B cell (primary cell): ENCODE results near the gene TUBB4A. TPM values are rescaled to one million over a fixed set of nuclear protein-coding genes. Genes with fewer than 3 reads are reported as not detected.

Experiments
- ATAC-seq: fragments of 200-7000 bp; cut with Tn5 transposase; one replicate; pipeline ENCODE4 v1.10.0; 2021; ENCODE audit warnings: low read depth, mild to moderate bottlenecking, moderate number of reproducible peaks, moderate library complexity
- CTCF ChIA-PET: fragments of 350-600 bp; sonication (Branson Sonifier 250); formaldehyde crosslinking; loops from one replicate; lab custom pipeline; 2021; ENCODE audit warnings: antibody characterized with exemption, inconsistent platforms; lab: Charles Lee
- POLR2A ChIA-PET: fragments of 350-600 bp; sonication (Branson Sonifier 250); formaldehyde crosslinking; loops from one replicate; lab custom pipeline; 2021; ENCODE audit warnings: antibody characterized with exemption; lab: Charles Lee
- DNase-seq: peaks from one replicate; pipeline ENCODE4 v3.0.0; 2013
- H2AFZ ChIP-seq: 2 replicates; pipeline ENCODE4 v1.6.1; 2012; ENCODE audit warnings: mild to moderate bottlenecking, low read depth, low read length; ENCODE audit not compliant: insufficient read depth, poor library complexity, severe bottlenecking
- H3K27ac ChIP-seq, 2 donors: 1 replicate in 1 of 2; 2 replicates in 1 of 2; pipeline ENCODE4 v1.5.1; 2012 to 2013; ENCODE audit warnings: low read length in 2 of 2, mild to moderate bottlenecking in 2 of 2, moderate library complexity in 1 of 2
- H3K27me3 ChIP-seq, 4 experiments: fragments of 200-600 bp in 1 of 4; sonication (generic) in 1 of 4; replicated peaks in 1 of 4; 1 replicate in 2 of 4; 2 replicates in 2 of 4; pipeline versions ENCODE4 v1.6.1 to v1.7.0; 2013 to 2016; ENCODE audit warnings: low read length in 3 of 4, mild to moderate bottlenecking in 2 of 4, mixed read lengths in 1 of 4, moderate library complexity in 1 of 4; ENCODE audit not compliant: insufficient read depth in 4 of 4, control insufficient read depth in 3 of 4; ENCODE audit errors: control extremely low read depth in 1 of 4
- H3K36me3 ChIP-seq, 2 experiments: replicated peaks in 1 of 2; 1 replicate in 1 of 2; 2 replicates in 1 of 2; pipeline versions ENCODE4 v1.6.1 to v1.7.1; 2013; ENCODE audit warnings: low read length in 1 of 2; ENCODE audit not compliant: insufficient read depth in 2 of 2, control insufficient read depth in 1 of 2; ENCODE audit errors: control extremely low read depth in 1 of 2, extremely low read depth in 1 of 2
- H3K4me1 ChIP-seq, 2 donors: fragments of 200-600 bp in 1 of 2; sonication (generic) in 1 of 2; 1 replicate in 1 of 2; 2 replicates in 1 of 2; pipeline versions ENCODE4 v1.5.1 to v1.6.1; 2013 to 2017; ENCODE audit warnings: low read length in 2 of 2; ENCODE audit not compliant: control insufficient read depth in 2 of 2, insufficient read depth in 2 of 2
- H3K4me2 ChIP-seq: replicated peaks from 2 replicates; pipeline ENCODE3; 2012; ENCODE audit warnings: mild to moderate bottlenecking, low read depth, low read length; ENCODE audit not compliant: poor library complexity, severe bottlenecking
- H3K4me3 ChIP-seq, 5 experiments: fragments of 200-600 bp in 1 of 5; sonication (generic) in 1 of 5; 1 replicate in 3 of 5; 2 replicates in 2 of 5; pipeline versions ENCODE4 v1.5.1 to v1.7.0; 2011 to 2016; ENCODE audit warnings: low read length in 4 of 5, mild to moderate bottlenecking in 4 of 5, low read depth in 2 of 5, control low read depth in 1 of 5, moderate library complexity in 1 of 5; ENCODE audit not compliant: insufficient read depth in 1 of 5; ENCODE audit errors: control extremely low read depth in 1 of 5, extremely low read depth in 1 of 5
- H3K79me2 ChIP-seq: fragments of 200-600 bp; sonication (generic); one replicate; pipeline ENCODE4 v1.6.0; 2016; ENCODE audit warnings: low read length; ENCODE audit not compliant: control insufficient read depth, insufficient read depth
- H3K9ac ChIP-seq: fragments of 200-600 bp; sonication (generic); 2 replicates; pipeline ENCODE4 v1.6.1; 2017; ENCODE audit warnings: mild to moderate bottlenecking, low read length, moderate library complexity
- H3K9me3 ChIP-seq, 3 donors: one replicate each; pipeline versions ENCODE4 v1.6.1 to v1.7.1; 2013; ENCODE audit warnings: low read length in 2 of 3; ENCODE audit not compliant: control insufficient read depth in 2 of 3, insufficient read depth in 1 of 3; ENCODE audit errors: control extremely low read depth in 1 of 3
- H4K20me1 ChIP-seq: 2 replicates; pipeline ENCODE4 v1.6.0; 2012; ENCODE audit warnings: mild to moderate bottlenecking, low read length; ENCODE audit not compliant: insufficient read depth, control insufficient read depth, poor library complexity, severe bottlenecking
- H3K27ac Mint-ChIP-seq: one replicate; pipeline ENCODE4 v1.8.0; 2021; ENCODE audit warnings: mixed read lengths
- H3K27me3 Mint-ChIP-seq: one replicate; pipeline ENCODE4 v1.8.0; 2021; ENCODE audit warnings: mixed read lengths
- H3K4me1 Mint-ChIP-seq: one replicate; pipeline ENCODE4 v1.8.0; 2021; ENCODE audit warnings: mixed read lengths
- H3K4me3 Mint-ChIP-seq: one replicate; pipeline ENCODE4 v1.8.0; 2021; ENCODE audit warnings: mixed read lengths
- H3K9me3 Mint-ChIP-seq: one replicate; pipeline ENCODE4 v1.8.0; 2022; ENCODE audit warnings: mixed read lengths; ENCODE audit not compliant: insufficient read depth
- EZH2 ChIP-seq: IDR thresholded peaks from 2 replicates; pipeline ENCODE4 v1.6.1; 2012; ENCODE audit warnings: borderline replicate concordance, low read depth, mild to moderate bottlenecking, moderate library complexity, low read length; ENCODE audit not compliant: insufficient read depth, poor library complexity, severe bottlenecking
- WGBS: methylation state at CpG from one replicate; pipeline ENCODE4 v1.1.5; 2013; ENCODE audit warnings: missing lambda C conversion rate; ENCODE audit not compliant: insufficient coverage; 5-methylcytosine and 5-hydroxymethylcytosine counted together
- intact Hi-C: fragments of 100-400 bp; cut with micrococcal nuclease; formaldehyde crosslinking; loops from one replicate; pipeline ENCODE4 v1.10.0; 2022
- polyA plus RNA-seq: library from polyadenylated mRNA; depleted of rRNA; stranded (reverse); fragments of >200 nt; gene quantifications from 2 replicates; pipeline ENCODE4 v1.2.3, GENCODE V29; 2012
- total RNA-seq, 2 donors: library from RNA; stranded (reverse); fragments of 120-200 nt in 1 of 2; gene quantifications; 1 replicate in 1 of 2; 2 replicates in 1 of 2; pipeline versions ENCODE4 v1.2.3 to v1.2.4, GENCODE V29; 2013 to 2022
- TF ChIP-seq, protein P1 (sequence below): fragments of 200-600 bp; IDR thresholded peaks from one replicate; pipeline ENCODE4 v1.8.0; 2022; ENCODE audit warnings: antibody characterized with exemption, mild to moderate bottlenecking

TUBB4A gene
- total and polyA plus RNA-seq, 2 donors (not counting 1 experiment from before 2014, with no cell fraction given) = 3.9 to 21.9 TPM

DNA sequence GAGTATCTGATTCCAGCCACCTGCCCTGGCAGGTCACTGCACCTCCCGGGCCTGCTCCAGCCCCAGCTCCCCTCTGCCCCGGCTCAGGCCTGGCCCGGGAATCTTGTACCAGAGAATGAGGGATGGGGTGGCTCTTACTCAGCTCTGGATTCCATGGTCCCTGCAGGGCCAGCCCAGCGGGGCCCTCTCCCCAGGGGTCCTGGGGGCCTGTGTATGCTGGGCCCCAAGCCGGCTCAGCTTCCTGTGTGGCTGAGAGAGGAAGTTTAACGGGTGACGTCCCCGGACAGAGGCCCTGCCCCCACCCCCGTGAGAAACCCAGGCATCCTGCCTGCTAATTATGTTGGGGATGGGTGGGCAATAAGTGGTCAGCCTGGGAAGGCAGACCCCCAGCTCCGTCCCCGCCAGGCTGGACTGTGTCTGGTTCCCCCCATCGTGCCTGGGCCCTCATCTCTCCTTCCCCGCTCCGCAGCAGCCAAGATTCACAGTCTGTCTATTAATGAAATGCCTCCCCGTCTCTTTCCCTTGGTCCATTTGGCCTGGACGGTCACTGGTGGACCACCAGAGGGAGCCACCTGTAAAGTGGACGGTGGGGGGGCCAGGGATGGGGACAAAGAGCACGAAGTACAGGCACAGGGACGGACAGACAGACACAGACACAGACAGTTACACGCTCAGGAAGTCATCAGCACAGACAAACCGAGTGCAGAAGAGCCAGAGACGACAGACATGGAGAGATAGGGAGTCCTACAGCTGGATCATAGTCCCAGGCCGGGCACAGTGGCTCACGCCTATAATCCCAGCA, 20.4 kb downstream of the TUBB4A start, which contains the start of gene DENND1C:
DENND1C (minus strand) TSS at position 247 of the 802 bp plus-strand sequence; CDS start at position 155, 92 bp downstream.
- ChIA-PET POLR2A (interaction anchor here (0.5 to 1.7 kb wide), 14 partner anchors 12 to 754 kb away, joined by 3 to 9 read pairs (median 4); partner anchors contain the start of genes CRB3 and SLC25A23), CTCF (interaction anchor here (0.7 to 2.3 kb wide), 14 partner anchors 9 to 872 kb away, joined by 3 to 8 read pairs (median 3); partner anchors contain the start of gene TUBB4A)
- H2AFZ ChIP-seq = peak within 1 kb of the TSS; percentile 96
- peaks cover 0 to 26% of the 10 kb centered on the region in 2 experiments for H3K36me3 ChIP-seq
- H3K4me3 Mint-ChIP-seq = peak within 1 kb of the TSS; percentile 98
- H3K9ac ChIP-seq = peak within 1 kb of the TSS; percentile 98
- H3K27ac Mint-ChIP-seq = peak within 1 kb of the TSS; percentile 95
- H3K9me3 ChIP-seq = peaks cover 0 to 3% (median 0%) of the 10 kb centered on the region in 3 donors
- intact Hi-C loops = loop anchor here (2.0 to 5.0 kb wide), 2 partner anchors 35 to 109 kb away; partner anchors contain the start of gene ALKBH7
- H3K4me2 ChIP-seq = peak within 1 kb of the TSS; percentile 88
- H3K27ac ChIP-seq = peak within 1 kb of the TSS; percentile 89 to 95
- DNase-seq (peak; percentile 82), ATAC-seq (peak; percentile 98)
- H3K4me1 Mint-ChIP-seq = peaks cover 26% of the 10 kb centered on the region
- peaks cover 49% of the 10 kb centered on the region for H3K79me2 ChIP-seq
- H3K4me3 ChIP-seq = peak within 1 kb of the TSS; percentile 61 to 97 (median 73)
- H3K27me3 Mint-ChIP-seq = no peaks in the 10 kb centered on the region
- H3K9me3 Mint-ChIP-seq = no peaks in the 10 kb centered on the region
- peaks cover 13 to 23% of the 10 kb centered on the region in 2 donors for H3K4me1 ChIP-seq
- peaks cover 5% of the 10 kb centered on the region for H4K20me1 ChIP-seq
- TF ChIP-seq, protein P1, sequence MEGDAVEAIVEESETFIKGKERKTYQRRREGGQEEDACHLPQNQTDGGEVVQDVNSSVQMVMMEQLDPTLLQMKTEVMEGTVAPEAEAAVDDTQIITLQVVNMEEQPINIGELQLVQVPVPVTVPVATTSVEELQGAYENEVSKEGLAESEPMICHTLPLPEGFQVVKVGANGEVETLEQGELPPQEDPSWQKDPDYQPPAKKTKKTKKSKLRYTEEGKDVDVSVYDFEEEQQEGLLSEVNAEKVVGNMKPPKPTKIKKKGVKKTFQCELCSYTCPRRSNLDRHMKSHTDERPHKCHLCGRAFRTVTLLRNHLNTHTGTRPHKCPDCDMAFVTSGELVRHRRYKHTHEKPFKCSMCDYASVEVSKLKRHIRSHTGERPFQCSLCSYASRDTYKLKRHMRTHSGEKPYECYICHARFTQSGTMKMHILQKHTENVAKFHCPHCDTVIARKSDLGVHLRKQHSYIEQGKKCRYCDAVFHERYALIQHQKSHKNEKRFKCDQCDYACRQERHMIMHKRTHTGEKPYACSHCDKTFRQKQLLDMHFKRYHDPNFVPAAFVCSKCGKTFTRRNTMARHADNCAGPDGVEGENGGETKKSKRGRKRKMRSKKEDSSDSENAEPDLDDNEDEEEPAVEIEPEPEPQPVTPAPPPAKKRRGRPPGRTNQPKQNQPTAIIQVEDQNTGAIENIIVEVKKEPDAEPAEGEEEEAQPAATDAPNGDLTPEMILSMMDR = no peak
- no peak for TF ChIP-seq EZH2
- 16% methylated on average over 17 of the region's 24 CpGs for WGBS
- H3K27me3 ChIP-seq = no peaks in the 10 kb centered on the region
